ENCODE measurements around the gene TTC34.

The TTC34 gene

DNA sequence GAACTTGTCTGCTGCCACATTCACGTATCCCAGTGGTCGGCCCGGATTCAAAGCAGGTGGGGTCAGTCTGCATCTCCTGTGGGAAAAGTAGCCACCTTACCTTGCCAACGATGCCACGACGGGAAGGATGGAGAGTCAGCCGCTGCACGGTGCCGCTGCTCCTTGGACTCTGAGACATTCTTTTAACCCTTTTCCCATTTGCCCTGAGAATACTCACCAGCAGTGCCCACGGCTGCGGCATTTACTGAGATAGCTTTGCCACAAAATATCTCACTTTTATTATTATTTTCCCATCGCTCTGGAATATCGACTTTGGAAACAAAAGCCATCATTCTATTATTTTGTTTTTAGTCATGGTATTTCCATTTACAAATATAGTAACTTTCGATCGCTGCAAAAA lies 15.3 kb upstream of the TTC34 start:
- Histone ChIP-seq H3K9ac (ENCODE audit: low read depth, low read length) (no peak overlapping the region), H3K36me3 (ENCODE audit: insufficient read depth, low read length) (no peaks in the 10 kb centered on the region), H3K4me2 (ENCODE audit: low read length) (no peak overlapping the region), H3K4me1 (ENCODE audit: control insufficient read depth, insufficient read depth, low read length) (no peaks in the 10 kb centered on the region), H3K9me3 (replicated peaks; ENCODE audit: low read length) (peaks cover 11% of the 10 kb centered on the region), H3K27me3 (ENCODE audit: control insufficient read depth, insufficient read depth, low read length) (no peaks in the 10 kb centered on the region), H3K4me3 (ENCODE audit: low read length) (no peak overlapping the region)

DNA sequence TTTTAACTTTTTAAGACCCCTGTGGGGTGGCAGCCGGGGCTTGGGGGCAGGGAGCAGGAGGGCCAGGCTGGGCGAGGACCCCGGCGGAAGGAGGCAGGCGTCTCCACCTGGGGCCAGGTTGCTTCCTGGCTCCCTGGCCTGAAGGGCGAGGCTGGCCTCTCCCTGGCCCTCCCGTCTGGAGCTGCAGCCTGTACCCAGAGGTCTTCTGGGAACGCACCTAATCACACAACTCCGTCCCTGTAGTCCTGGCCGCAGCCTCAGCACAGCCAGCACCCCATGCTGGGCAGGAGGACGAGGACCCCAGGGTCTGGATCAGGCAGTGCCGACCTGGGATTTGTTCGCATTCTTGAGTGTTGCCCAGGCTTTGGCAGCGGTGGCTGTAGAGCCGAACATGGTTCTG lies 14.1 kb upstream of the TTC34 start:
- Histone ChIP-seq H3K36me3 (ENCODE audit: insufficient read depth, low read length) (no peaks in the 10 kb centered on the region), H3K4me1 (ENCODE audit: control insufficient read depth, insufficient read depth, low read length) (no peaks in the 10 kb centered on the region), H3K27me3 (ENCODE audit: control insufficient read depth, insufficient read depth, low read length) (no peaks in the 10 kb centered on the region), H3K9ac (ENCODE audit: low read depth, low read length) (no peak overlapping the region), H3K9me3 (replicated peaks; ENCODE audit: low read length) (peaks cover 11% of the 10 kb centered on the region), H3K4me2 (ENCODE audit: low read length) (no peak overlapping the region), H3K4me3 (ENCODE audit: low read length) (no peak overlapping the region)

DNA sequence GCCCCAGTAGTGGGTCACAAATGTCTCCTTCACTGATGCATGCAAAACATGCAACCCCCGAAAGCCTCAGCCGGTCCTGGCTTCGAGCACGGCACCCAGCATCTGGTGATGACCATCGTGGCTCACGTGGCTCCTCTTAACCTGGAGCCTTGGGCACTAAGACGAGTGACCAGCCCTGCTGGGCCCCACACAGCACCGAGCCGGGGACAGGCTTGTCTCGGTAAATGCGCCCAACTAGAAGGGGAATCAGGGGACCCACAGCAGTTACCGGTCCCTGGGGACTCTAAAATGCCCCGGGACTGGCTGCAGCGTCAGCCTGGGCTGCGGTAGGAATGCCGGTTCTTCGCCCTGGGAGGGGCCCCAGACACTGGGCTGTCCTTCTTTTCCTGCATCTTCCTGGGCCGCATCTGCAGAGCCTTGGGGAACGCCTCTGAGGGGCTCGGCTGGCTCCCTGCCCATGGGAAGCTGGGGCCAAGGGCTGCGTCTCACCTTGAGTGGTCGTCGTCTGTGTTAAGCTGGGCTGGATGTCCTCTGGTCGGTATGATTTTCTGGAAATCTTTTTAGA lies 13.1 kb upstream of the TTC34 start:
- H3K4me1 ChIP-seq (ENCODE audit: control insufficient read depth, insufficient read depth, low read length) = no peaks in the 10 kb centered on the region
- H3K4me3 ChIP-seq (ENCODE audit: low read length) = no peak overlapping the region
- H3K36me3 ChIP-seq (ENCODE audit: insufficient read depth, low read length) = no peaks in the 10 kb centered on the region
- H3K27me3 ChIP-seq (ENCODE audit: control insufficient read depth, insufficient read depth, low read length) = no peaks in the 10 kb centered on the region
- peaks cover 11% of the 10 kb centered on the region for H3K9me3 ChIP-seq (replicated peaks; ENCODE audit: low read length)
- no peak overlapping the region for H3K4me2 ChIP-seq (ENCODE audit: low read length)
- H3K9ac ChIP-seq (ENCODE audit: low read depth, low read length) = no peak overlapping the region

DNA sequence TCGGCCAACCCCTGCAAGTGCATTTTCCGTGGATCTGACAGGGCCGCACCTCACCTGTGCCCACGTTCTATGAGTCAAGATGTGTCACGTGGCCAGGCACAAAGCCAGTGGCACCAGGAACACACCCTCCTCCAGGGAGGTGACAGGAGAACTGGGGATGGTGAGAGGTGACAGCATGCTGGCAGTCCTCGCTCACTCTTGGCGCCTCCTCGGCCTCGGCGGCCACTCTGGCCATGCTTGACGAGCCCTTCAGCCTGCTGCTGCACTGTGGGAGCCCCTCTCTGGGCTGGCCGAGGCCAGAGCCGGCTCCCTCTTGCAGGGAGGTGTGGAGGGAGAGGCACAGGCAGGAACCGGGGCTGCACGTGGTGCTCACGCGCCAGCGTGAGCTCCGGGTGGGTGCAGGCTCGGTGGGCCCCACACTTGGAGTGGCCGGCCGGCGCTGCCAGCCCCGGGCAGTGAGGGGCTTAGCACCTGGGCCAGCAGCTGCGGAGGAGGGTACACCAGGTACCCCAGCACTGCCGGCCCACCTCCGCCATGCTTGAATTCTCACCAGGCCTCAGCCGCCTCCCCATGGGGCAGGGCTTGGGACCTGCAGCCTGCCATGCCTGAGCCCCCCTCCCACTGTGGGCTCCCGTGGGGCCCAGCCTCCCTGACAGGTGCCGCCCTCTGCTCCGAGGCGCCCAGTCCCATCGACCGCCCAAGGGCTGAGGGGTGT lies 11.6 kb upstream of the TTC34 start:
- H3K9me3 ChIP-seq (replicated peaks; ENCODE audit: low read length) = no peaks in the 10 kb centered on the region
- no peak overlapping the region for H3K4me2 ChIP-seq (ENCODE audit: low read length)
- no peaks in the 10 kb centered on the region for H3K36me3 ChIP-seq (ENCODE audit: insufficient read depth, low read length)
- H3K4me1 ChIP-seq (ENCODE audit: control insufficient read depth, insufficient read depth, low read length) = no peaks in the 10 kb centered on the region
- no peak overlapping the region for H3K4me3 ChIP-seq (ENCODE audit: low read length)
- H3K27me3 ChIP-seq (ENCODE audit: control insufficient read depth, insufficient read depth, low read length) = no peaks in the 10 kb centered on the region
- no peak overlapping the region for H3K9ac ChIP-seq (ENCODE audit: low read depth, low read length)

DNA sequence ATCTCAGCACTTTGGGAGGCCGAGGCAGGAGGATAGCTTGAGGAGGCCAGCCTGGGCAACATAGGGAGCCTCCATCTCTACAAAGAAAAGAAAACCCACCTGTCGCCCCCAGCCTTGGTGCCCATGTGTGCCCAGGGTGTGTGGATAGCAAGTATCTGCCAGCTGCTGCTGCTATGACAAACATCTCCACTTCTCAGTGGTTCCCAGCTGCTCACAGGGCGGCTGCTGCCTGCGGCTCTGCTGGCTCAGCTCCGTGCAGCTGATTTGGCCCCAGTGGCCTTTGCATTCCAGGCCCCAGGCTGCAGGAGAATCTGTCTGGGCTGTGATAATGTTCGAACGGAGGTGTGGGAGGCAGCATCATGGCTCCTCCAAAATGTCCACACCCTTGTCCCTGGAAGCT lies 10.6 kb upstream of the TTC34 start:
- no peak overlapping the region for H3K4me3 ChIP-seq (ENCODE audit: low read length)
- H3K36me3 ChIP-seq (ENCODE audit: insufficient read depth, low read length) = no peaks in the 10 kb centered on the region
- no peaks in the 10 kb centered on the region for H3K4me1 ChIP-seq (ENCODE audit: control insufficient read depth, insufficient read depth, low read length)
- no peak overlapping the region for H3K4me2 ChIP-seq (ENCODE audit: low read length)
- no peaks in the 10 kb centered on the region for H3K27me3 ChIP-seq (ENCODE audit: control insufficient read depth, insufficient read depth, low read length)
- H3K9me3 ChIP-seq (replicated peaks; ENCODE audit: low read length) = peaks cover 5% of the 10 kb centered on the region
- no peak overlapping the region for H3K9ac ChIP-seq (ENCODE audit: low read depth, low read length)

DNA sequence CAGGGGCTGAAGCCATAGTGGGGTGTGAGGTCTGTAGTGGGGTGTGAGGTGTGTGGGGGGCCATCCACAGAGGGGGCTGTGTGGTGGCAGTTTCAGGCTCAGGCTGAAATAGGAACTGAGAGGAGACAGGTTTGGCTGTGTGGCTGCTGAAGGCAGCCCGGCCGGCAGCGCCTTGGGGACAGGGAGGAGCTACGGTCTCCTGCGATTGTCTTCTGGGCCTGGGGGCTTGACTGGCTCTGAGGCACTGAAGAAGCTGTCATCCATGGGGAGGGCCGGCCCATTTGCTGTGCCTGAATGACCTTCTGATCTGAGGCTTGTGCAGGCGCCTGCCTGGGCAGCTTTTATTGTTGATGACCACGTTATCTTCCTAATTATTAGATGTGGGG lies 10.0 kb upstream of the TTC34 start:
- Histone ChIP-seq H3K36me3 (ENCODE audit: insufficient read depth, low read length) (no peaks in the 10 kb centered on the region), H3K4me1 (ENCODE audit: control insufficient read depth, insufficient read depth, low read length) (no peaks in the 10 kb centered on the region), H3K4me3 (ENCODE audit: low read length) (no peak overlapping the region), H3K4me2 (ENCODE audit: low read length) (no peak overlapping the region), H3K9me3 (replicated peaks; ENCODE audit: low read length) (peaks cover 5% of the 10 kb centered on the region), H3K27me3 (ENCODE audit: control insufficient read depth, insufficient read depth, low read length) (no peaks in the 10 kb centered on the region), H3K9ac (ENCODE audit: low read depth, low read length) (no peak overlapping the region)

DNA sequence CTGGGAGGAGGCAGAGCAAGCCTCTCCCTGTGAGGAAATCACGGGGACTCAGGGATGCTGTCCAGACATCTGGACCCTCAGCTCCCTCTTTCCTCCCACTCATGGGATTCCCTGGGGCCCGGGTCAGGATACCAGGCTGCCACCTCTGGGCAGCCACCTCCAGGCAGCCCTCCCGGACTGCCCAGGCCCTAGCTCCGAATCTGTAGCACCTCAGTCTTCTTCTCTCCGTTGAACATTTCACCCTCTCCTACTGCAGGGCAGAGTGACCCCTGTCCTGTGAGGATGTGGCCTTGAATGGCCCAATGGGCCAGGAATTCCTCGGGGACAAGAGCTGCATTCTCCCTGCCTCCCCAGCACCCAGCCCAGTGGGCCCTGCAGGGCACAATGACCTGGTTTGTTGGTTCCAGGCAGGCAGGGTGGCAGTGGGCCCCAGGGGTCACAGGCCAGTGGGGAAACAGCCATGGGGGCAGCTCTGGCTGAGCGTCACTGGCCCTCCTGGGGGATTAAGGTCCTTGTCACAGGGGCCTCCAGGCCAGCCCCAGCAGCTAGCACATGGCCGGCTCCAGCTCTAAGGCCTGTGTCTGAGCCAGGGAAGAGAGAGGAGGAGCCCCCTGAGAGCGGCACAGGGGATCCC lies 9.5 kb upstream of the TTC34 start:
- Histone ChIP-seq H3K27me3 (ENCODE audit: control insufficient read depth, insufficient read depth, low read length) (no peaks in the 10 kb centered on the region), H3K4me3 (ENCODE audit: low read length) (no peak overlapping the region), H3K36me3 (ENCODE audit: insufficient read depth, low read length) (no peaks in the 10 kb centered on the region), H3K4me2 (ENCODE audit: low read length) (no peak overlapping the region), H3K9me3 (replicated peaks; ENCODE audit: low read length) (peaks cover 8% of the 10 kb centered on the region), H3K9ac (ENCODE audit: low read depth, low read length) (no peak overlapping the region), H3K4me1 (ENCODE audit: control insufficient read depth, insufficient read depth, low read length) (no peaks in the 10 kb centered on the region)

DNA sequence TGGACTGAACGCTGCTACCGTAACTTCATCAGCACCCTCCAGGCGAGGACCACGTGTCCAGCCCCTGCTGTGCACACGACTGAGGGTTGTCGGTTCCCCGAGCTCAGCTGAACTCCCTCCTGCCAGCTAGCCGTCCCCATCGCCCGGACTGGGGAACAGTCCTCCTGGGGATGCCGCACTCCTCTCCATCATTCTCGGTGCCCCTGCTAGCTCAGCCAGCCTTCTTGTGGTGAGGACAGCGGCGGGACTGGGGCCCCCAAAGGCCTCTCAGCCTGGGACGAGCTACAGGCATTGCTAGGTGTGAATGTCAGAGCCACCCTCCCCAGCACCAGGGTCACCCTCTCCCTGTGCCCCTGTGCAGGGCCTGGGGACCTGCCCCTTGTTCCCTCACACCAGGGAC lies 8.8 kb upstream of the TTC34 start:
- no peak overlapping the region for H3K4me2 ChIP-seq (ENCODE audit: low read length)
- peaks cover 11% of the 10 kb centered on the region for H3K9me3 ChIP-seq (replicated peaks; ENCODE audit: low read length)
- H3K27me3 ChIP-seq (ENCODE audit: control insufficient read depth, insufficient read depth, low read length) = no peaks in the 10 kb centered on the region
- H3K4me1 ChIP-seq (ENCODE audit: control insufficient read depth, insufficient read depth, low read length) = no peaks in the 10 kb centered on the region
- H3K36me3 ChIP-seq (ENCODE audit: insufficient read depth, low read length) = no peaks in the 10 kb centered on the region
- H3K9ac ChIP-seq (ENCODE audit: low read depth, low read length) = no peak overlapping the region
- H3K4me3 ChIP-seq (ENCODE audit: low read length) = no peak overlapping the region

DNA sequence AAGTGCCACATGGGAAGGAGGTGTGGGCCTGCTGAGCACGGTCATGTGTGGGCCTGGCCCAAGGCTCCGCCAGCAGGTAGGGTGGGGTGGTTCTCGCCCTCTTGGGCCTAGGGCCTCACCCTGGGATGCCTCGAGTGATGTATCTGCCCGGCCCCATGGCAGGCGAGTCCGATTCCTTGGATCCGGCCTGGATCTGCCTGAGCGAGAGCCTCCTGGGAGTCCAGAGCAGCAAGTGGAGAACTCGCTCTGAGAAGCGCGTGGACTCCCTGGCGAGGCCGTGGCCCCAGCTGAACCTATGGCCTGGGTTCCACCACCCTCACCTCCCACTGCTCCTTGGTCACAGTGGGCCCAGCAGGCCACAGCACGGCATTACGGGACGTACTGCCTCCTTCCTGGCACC lies 8.2 kb upstream of the TTC34 start:
- no peaks in the 10 kb centered on the region for H3K27me3 ChIP-seq (ENCODE audit: control insufficient read depth, insufficient read depth, low read length)
- H3K4me2 ChIP-seq (ENCODE audit: low read length) = no peak overlapping the region
- peaks cover 11% of the 10 kb centered on the region for H3K9me3 ChIP-seq (replicated peaks; ENCODE audit: low read length)
- no peak overlapping the region for H3K4me3 ChIP-seq (ENCODE audit: low read length)
- H3K4me1 ChIP-seq (ENCODE audit: control insufficient read depth, insufficient read depth, low read length) = no peaks in the 10 kb centered on the region
- H3K9ac ChIP-seq (ENCODE audit: low read depth, low read length) = no peak overlapping the region
- no peaks in the 10 kb centered on the region for H3K36me3 ChIP-seq (ENCODE audit: insufficient read depth, low read length)

DNA sequence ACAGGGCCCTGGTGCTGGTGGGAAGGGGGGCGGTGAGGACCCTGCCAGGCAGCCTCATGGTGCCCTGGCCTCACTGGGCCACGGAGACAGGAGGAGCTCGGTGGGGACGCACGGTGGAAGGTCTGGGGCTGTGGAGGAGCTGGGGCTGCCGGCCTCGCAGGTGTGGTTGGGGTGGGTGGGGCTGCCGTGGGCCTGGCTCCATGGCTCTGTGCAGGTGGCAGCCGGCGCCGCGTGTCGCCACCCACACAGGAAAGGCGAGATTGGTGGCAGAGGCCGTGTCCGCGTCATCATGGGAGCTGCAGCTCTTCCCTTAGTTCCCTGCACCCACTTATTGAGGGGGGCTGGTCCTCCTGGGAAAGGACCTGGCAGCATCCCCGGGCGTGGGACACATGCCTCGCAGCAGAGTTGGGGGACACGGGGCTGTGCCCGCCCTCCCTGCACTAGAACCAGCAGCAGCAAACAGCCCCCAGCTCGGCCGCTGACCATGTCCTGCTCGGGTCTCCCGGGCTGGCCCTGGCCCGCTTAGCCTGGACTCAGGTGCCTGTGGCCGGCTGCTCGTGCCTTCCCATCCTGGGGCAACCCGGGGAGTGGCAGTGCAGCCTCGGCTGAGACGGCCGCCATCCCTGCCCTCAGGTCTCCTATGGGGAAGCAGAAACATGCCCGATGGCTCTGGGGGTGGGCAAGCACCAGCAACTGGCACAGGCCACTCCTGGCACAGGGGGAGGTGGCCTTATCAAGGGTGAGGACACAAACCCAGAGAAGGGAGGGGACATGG lies 7.5 kb upstream of the TTC34 start:
- H3K4me1 ChIP-seq (ENCODE audit: control insufficient read depth, insufficient read depth, low read length) = no peaks in the 10 kb centered on the region
- no peak overlapping the region for H3K4me2 ChIP-seq (ENCODE audit: low read length)
- H3K4me3 ChIP-seq (ENCODE audit: low read length) = no peak overlapping the region
- no peak overlapping the region for H3K9ac ChIP-seq (ENCODE audit: low read depth, low read length)
- H3K9me3 ChIP-seq (replicated peaks; ENCODE audit: low read length) = peaks cover 11% of the 10 kb centered on the region
- H3K27me3 ChIP-seq (ENCODE audit: control insufficient read depth, insufficient read depth, low read length) = no peaks in the 10 kb centered on the region
- H3K36me3 ChIP-seq (ENCODE audit: insufficient read depth, low read length) = no peaks in the 10 kb centered on the region

DNA sequence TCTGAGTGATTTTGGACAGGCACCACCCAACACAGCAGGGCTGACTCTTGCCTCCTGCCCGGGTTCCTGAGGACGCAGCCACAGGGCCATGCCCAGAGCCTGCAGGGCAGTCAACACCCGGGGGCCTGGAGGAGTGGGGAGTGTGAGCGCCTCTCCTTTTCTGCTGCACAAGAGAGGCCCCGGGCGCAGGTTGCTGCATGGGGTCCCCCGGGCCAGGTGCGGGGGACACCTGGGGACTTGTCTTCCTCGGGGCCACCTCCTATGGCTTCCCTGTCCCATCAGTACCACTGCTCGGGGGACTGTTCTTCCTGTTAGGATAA lies 6.9 kb upstream of the TTC34 start:
- Histone ChIP-seq H3K4me1 (ENCODE audit: control insufficient read depth, insufficient read depth, low read length) (no peaks in the 10 kb centered on the region), H3K9me3 (replicated peaks; ENCODE audit: low read length) (peaks cover 11% of the 10 kb centered on the region), H3K4me2 (ENCODE audit: low read length) (no peak overlapping the region), H3K36me3 (ENCODE audit: insufficient read depth, low read length) (no peaks in the 10 kb centered on the region), H3K4me3 (ENCODE audit: low read length) (no peak overlapping the region), H3K27me3 (ENCODE audit: control insufficient read depth, insufficient read depth, low read length) (no peaks in the 10 kb centered on the region), H3K9ac (ENCODE audit: low read depth, low read length) (no peak overlapping the region)

Measured in skeletal muscle satellite cell (primary cell).